DND-41 (cell line): ENCODE results near the gene ITGB2.
A peak's percentile ranks its signal among the peaks of the same experiment; 100 is the strongest.

Experiments
- ATAC-seq: fragments of 200-7000 bp; cut with Tn5 transposase; 3 replicates; pipeline ENCODE4 v1.9.1; 2021; ENCODE audit warnings: low read depth; ENCODE audit not compliant: insufficient read depth
- DNase-seq: peaks from one replicate; pipeline ENCODE4 v3.0.0-alpha.2; 2020
- H2AFZ ChIP-seq: 2 replicates; pipeline ENCODE4 v1.6.0; 2012; ENCODE audit warnings: low read depth, low read length
- H3K27ac ChIP-seq: 2 replicates; pipeline ENCODE4 v1.5.1; 2012; ENCODE audit warnings: low read length, inconsistent platforms
- H3K27me3 ChIP-seq: fragments of 200-600 bp; sonication (generic); 2 replicates; pipeline ENCODE4 v1.6.0; 2012; ENCODE audit warnings: low read length, mild to moderate bottlenecking, inconsistent platforms; ENCODE audit not compliant: insufficient read depth, poor library complexity
- H3K36me3 ChIP-seq: 2 replicates; pipeline ENCODE4 v1.5.1; 2012; ENCODE audit warnings: low read length, inconsistent platforms; ENCODE audit not compliant: insufficient read depth
- H3K4me1 ChIP-seq: 2 replicates; pipeline ENCODE4 v1.5.1; 2012; ENCODE audit warnings: mild to moderate bottlenecking, low read length; ENCODE audit not compliant: insufficient read depth
- H3K4me2 ChIP-seq: 2 replicates; pipeline ENCODE4 v1.6.0; 2012; ENCODE audit warnings: mild to moderate bottlenecking, moderate library complexity, low read length, inconsistent platforms; ENCODE audit not compliant: insufficient read depth
- H3K4me3 ChIP-seq, 2 experiments: fragments of 200-600 bp in 1 of 2; shearing (Covaris generic) in 1 of 2; 2 replicates each; pipeline ENCODE4 v1.5.1; 2012 to 2016; ENCODE audit warnings: inconsistent platforms in 2 of 2, low read length in 2 of 2, mild to moderate bottlenecking in 2 of 2, low read depth in 1 of 2, moderate library complexity in 1 of 2
- H3K79me2 ChIP-seq: 2 replicates; pipeline ENCODE4 v1.6.0; 2012; ENCODE audit warnings: low read length, inconsistent platforms; ENCODE audit not compliant: insufficient read depth
- H3K9ac ChIP-seq: 2 replicates; pipeline ENCODE4 v1.6.0; 2012; ENCODE audit warnings: low read depth, mild to moderate bottlenecking, inconsistent platforms, low read length, moderate library complexity
- H3K9me3 ChIP-seq: 2 replicates; pipeline ENCODE4 v1.5.1; 2012; ENCODE audit warnings: low read length, moderate library complexity, mild to moderate bottlenecking, inconsistent platforms; ENCODE audit not compliant: insufficient read depth, severe bottlenecking
- H4K20me1 ChIP-seq: 2 replicates; pipeline ENCODE4 v1.6.0; 2012; ENCODE audit warnings: low read length; ENCODE audit not compliant: insufficient read depth
- CTCF ChIP-seq: IDR thresholded peaks from 2 replicates; pipeline ENCODE4 v1.5.1; 2012; ENCODE audit warnings: borderline replicate concordance, low read length, moderate library complexity, mild to moderate bottlenecking; ENCODE audit not compliant: poor library complexity, severe bottlenecking; ENCODE audit errors: extremely low read depth
- EZH2 ChIP-seq: IDR thresholded peaks from 3 replicates; pipeline ENCODE4 v1.6.1; 2012; ENCODE audit warnings: borderline replicate concordance, low read depth, mild to moderate bottlenecking, moderate library complexity, low read length, inconsistent platforms; ENCODE audit not compliant: severe bottlenecking

Gene ITGB2

DNA sequence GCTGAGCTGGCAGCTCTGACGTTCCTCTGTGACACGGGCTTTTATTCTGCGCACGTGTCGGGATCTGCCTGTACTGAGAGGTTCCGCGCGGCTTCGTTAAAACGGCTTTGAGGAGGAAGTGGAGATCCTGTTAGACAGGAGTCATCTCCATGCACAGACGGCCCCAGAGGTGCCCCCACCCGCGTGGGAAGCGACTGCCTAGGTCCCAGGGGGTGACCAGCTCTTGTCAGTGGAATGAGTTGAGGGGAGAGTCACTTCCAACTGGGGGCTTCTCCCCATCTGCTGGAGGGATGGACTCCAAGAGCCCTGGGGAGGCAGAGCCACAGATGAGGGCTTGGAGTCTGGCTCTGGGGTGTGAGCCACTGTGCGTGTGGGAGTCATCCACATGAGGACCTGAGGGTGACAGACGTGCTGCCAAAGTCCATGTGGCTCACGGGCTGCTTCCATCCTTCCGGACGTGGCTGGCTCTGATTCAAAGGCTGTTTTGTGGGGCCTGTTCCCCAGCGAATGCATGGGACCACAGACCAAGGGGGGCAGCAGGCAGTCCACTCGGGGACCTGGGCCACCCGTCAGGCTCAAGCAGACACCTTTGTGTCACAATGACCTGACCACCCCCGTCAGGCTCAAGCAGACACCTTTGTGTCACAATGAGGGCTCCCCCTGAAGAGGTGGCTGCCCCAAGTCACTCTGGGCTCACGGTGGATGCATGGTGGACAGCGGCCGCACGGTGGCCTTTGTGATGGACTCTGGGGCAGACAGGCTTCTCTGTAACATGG is 74.0 kb downstream of the ITGB2 start:
- DNase-seq (no peak), ATAC-seq (0 out of 3 replicates have a peak, but pooled peaks have one; percentile 22)
- no peak overlapping the region for H3K9ac ChIP-seq
- no peak overlapping the region for H3K27ac ChIP-seq
- H2AFZ ChIP-seq, result no peak overlapping the region
- H3K79me2 ChIP-seq, result no peaks in the 10 kb centered on the region
- peaks cover 6% of the 10 kb centered on the region; the same call in 1 of the 2 replicates for H4K20me1 ChIP-seq
- H3K27me3 ChIP-seq, result no peaks in the 10 kb centered on the region
- TF ChIP-seq EZH2 (no peak), CTCF (no peak)
- H3K4me1 ChIP-seq, result no peaks in the 10 kb centered on the region
- H3K36me3 ChIP-seq, result peaks cover 31% of the 10 kb centered on the region
- H3K4me3 ChIP-seq, result no peak overlapping the region
- H3K9me3 ChIP-seq, result no peaks in the 10 kb centered on the region
- no peak overlapping the region for H3K4me2 ChIP-seq

DNA sequence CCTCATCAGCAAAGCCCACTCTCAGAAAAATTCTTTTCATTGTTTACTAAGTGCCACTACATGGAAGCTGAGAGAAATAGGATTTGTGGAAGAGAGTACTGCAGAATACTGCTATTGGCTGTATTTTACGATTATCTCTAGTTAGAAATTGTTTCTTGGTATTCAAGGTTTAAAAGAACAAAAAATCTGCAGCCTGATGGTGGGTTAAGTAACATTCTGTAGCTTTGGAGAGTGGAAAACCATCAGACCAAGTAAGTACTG is 74.5 kb downstream of the ITGB2 start:
- Histone ChIP-seq H3K4me2 (no peak overlapping the region), H3K4me1 (no peaks in the 10 kb centered on the region), H3K36me3 (peaks cover 26% of the 10 kb centered on the region), H3K9ac (no peak overlapping the region), H3K4me3 (no peak overlapping the region), H3K27ac (no peak overlapping the region), H4K20me1 (peaks cover 6% of the 10 kb centered on the region; the same call in 1 of the 2 replicates), H3K79me2 (no peaks in the 10 kb centered on the region), H3K27me3 (no peaks in the 10 kb centered on the region), H3K9me3 (no peaks in the 10 kb centered on the region), H2AFZ (no peak overlapping the region)
- DNase-seq (no peak), ATAC-seq (no peak)
- TF ChIP-seq CTCF (no peak), EZH2 (no peak)

DNA sequence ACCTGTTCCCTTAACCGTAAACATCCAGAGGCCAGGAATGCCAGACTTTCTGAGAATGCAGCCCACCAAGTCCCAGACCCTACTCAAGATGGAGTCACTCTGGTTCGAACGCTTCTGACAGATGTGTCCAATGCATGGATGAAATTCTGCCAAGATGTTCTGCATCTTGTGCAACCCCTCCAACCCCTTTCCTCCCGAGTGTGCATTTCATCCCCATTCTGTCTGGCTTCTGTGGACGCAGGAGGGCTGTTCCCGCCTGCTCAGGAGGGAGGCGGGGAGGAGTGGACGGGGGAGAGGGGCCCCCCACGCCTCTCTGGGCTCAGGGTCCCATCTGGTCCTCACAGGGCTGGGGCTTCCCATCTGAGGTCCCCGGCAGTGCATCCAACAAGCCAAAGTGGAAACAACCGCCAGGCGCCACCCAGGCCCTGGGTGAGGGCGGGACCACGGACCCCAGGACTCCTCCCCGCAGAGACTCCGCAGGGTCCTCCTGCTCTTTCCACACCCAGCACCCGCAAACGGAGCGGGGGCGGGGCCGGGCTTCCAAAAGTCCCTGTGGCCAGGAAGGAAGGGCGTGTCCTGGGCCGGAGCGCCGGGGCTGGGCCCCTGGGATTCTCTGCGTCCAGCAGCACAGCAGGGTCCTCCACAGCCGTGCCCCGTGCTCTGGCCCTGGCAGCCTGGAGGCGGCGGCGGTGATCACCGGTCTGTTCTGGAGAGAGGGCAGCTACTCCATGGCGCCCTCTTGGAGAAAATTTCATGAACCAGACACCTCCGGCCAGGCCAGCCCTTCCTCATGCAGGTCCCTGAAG is 75.1 kb downstream of the ITGB2 start:
- H3K27me3 ChIP-seq, result no peaks in the 10 kb centered on the region
- peaks cover 21% of the 10 kb centered on the region for H3K36me3 ChIP-seq
- no peak overlapping the region for H3K4me3 ChIP-seq
- ATAC-seq, result peak; percentile 30; the same call in 1 of the 3 replicates
- no peak overlapping the region for H3K27ac ChIP-seq
- no peak for DNase-seq
- H4K20me1 ChIP-seq, result peaks cover 6% of the 10 kb centered on the region; the same call in 1 of the 2 replicates
- H3K4me2 ChIP-seq, result no peak overlapping the region
- no peaks in the 10 kb centered on the region for H3K79me2 ChIP-seq
- TF ChIP-seq EZH2 (no peak), CTCF (peak; percentile 17)
- no peaks in the 10 kb centered on the region for H3K9me3 ChIP-seq
- no peaks in the 10 kb centered on the region for H3K4me1 ChIP-seq
- no peak overlapping the region for H3K9ac ChIP-seq
- no peak overlapping the region for H2AFZ ChIP-seq
